GM18861 (cell line): ENCODE measurements around the gene MYRIP.
A peak's percentile ranks its signal among the peaks of the same experiment; 100 is the strongest.
"Not testable (repeated sequence)": the region's sequence is repeated elsewhere in the genome, so short reads cannot be mapped to it uniquely, and the experiment has no call there.

Experiments used
- ATAC-seq: cut with Tn5 transposase; IDR thresholded peaks from one replicate; pipeline ENCODE4 v1.9.1; 2021; ENCODE audit not compliant: unreplicated experiment

MYRIP gene

DNA sequence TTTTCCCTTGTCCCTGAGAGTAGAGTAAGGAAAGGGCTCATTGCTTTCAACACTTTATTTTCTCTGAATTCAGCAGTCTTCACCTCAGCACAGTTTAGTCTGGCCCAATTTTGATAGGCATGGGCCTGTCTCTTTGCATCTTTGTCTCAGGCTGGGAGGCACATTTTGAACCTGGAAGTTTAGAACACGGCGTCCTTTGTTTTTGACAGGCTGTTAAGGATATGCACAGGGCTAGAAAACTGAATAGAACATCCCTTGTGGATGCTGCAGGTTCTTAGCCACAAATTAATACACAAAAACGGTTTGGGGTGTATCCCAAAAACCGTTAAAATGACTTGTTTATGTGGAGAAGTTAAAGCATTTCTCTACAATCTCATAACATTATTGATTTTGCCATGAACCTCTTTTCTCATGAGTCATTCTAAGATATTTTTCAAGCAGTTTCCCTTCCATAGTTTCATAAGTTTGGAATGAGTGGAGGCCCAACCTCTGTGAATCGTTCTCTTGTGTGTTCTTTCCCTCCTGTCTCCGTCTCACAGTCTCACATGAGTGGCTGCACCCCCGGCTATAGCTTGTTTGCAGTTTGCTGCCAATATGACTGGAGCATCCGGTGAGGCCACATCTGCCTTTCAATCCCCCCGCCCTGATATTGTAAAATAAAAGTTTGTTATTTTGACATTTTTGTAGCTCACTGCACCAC is 307.2 kb downstream of the MYRIP start:
- no peak for ATAC-seq

DNA sequence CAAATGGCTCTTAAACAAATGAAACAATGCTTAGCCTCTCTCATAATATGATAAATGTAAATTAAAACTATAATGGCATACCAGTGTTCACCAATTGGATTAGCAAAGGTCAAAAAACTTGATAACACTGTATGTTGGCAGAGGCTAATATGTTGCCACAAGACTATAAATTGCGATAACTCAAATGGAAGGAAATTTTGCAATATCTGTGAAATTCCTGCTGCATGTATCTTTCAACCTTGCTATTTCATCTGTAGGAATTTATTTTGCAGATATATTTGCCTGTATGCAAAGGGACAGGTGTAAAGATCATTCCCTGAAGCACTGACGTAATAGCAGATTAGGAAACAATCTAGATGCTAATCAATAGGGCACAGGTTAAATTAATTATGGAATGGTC is 308.7 kb downstream of the MYRIP start:
- ATAC-seq, result no peak

DNA sequence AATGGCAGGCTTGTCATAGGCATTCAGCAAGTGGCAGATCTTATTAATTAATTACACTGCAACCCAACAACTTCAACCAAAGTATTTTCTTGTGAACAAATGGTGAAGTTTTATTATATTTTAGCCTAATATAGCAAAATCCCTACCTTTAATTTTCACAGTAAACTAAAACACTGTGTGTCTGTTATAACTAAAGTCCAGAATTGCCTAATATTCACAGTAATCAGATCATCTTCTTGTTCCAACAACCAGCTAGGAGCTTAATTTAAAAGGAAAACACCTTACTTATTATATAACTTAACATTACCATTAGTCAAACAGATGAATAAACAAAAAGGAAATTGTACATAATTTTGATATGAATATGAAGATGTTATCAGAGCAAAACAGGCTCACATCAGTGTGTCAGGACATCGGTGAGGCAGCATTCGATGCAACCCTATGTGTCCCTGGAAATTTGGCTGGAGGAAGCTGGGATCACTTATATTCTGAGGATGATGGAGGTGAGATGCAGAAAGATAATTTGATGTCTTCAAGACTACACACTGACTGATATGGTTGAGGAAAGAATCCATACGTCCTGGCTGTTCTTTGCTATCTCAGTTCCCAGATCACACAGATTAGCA is 310.8 kb downstream of the MYRIP start:
- ATAC-seq, result no peak

DNA sequence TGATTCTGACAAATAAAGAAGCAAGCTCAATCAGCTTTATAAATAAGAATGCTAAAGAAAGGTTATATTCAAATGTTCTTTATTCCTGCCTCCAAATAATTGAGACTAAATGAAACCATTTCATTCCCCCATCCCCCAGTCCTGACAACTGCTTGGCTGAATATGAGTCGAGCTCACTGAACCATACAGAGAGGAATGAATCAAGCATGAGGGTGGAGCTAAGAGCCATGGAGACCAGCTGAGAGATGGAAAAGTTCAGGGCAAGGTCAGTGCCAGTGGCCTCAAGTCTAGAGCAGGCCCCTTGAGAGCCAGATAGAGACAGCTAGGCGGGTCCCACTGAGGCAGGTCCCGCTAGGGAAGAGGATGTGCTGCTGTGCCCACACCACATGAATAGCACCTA is 311.4 kb downstream of the MYRIP start:
- ATAC-seq, result no peak

DNA sequence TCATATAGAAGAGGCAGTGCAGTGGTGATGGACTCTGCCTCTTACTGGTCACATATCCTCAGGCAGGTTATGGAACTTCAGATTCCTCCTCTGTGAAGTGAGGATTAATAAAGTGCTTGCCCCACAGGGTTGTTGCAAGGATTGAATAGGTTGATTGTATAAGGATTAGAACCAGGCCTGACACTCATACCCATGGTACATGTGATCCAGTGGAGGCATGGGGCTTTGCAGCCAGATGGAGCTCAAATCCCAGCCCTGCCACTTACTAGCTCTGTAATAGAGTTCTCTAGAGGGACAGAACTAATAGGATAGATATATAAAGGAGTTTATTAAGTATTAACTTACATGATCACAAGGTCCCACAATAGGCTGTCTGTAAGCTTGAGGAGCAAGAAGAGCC is 315.5 kb downstream of the MYRIP start:
- ATAC-seq, result no peak

DNA sequence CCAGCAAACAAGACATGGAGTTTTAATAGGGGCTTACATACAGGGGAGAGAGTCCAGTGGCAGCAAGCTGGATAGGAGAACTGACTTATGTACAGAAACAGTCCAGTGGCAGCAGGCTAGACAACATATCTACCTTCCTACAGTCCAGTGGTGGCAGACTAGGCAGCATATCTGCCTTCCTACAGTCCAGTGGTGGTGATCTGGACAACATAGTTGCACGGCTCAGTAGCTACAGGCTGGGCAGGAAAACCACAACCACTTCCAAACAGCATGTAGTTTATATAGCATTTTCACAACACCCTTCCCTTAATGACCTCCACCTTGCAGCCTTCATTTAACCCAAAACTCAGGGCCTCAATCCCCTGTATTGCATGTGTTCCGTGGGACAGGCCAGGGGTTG is 318.8 kb downstream of the MYRIP start:
- no peak for ATAC-seq

DNA sequence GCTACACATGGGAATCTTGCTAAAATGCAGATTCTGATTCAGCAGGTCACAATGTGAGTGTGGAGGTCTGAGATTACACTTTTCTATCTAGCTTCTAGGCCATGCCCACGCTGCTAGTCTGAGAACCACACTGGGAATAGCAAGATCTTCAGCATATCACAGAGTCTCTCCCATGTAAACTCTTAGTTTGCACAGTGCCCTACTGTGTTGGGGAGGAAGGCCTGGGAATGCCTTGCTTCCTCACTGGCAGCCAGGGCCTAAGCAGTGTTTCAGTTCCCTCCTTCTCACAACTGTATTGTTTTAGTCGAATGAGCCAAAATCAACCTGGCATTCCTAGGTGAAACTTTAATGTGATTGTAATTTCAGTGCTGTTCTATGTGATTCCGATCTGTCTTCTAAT is 320.1 kb downstream of the MYRIP start:
- no peak for ATAC-seq

DNA sequence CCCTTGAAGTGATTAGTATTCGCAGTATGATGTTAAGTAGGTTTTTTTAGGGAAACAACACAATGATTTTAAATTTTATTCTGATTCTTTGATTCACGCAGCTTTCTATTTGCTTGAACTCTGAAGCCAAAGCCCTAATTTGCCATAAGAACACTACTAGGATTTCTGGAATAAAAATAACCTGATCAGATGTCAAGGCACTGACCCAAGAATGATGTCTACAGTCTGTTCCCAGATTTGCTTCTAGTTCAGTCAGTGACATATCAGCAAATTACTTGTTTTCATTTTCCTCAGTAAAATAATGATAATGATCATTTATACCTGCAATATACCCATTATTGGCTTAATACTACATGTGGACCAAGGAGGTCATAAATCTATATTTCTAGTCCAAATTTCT is 320.6 kb downstream of the MYRIP start:
- no peak for ATAC-seq

DNA sequence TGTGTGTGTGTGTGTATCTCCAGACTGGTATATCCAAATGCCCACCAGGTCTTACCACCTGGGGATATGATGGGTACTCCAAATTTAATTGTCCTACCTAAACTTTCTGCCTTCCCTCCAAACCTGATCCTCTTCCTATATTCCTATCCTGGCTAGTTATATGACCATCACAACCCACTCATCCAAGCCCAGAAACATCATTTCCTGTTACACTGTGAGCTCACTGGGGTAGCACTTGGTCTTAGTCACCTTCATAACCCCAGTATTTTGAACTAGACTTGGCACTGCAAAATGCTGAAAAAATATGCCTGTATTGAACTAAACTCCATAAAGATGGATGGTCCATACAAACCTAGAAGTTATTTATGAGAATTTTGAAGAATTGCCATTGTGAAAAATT is 321.3 kb downstream of the MYRIP start:
- no peak for ATAC-seq

DNA sequence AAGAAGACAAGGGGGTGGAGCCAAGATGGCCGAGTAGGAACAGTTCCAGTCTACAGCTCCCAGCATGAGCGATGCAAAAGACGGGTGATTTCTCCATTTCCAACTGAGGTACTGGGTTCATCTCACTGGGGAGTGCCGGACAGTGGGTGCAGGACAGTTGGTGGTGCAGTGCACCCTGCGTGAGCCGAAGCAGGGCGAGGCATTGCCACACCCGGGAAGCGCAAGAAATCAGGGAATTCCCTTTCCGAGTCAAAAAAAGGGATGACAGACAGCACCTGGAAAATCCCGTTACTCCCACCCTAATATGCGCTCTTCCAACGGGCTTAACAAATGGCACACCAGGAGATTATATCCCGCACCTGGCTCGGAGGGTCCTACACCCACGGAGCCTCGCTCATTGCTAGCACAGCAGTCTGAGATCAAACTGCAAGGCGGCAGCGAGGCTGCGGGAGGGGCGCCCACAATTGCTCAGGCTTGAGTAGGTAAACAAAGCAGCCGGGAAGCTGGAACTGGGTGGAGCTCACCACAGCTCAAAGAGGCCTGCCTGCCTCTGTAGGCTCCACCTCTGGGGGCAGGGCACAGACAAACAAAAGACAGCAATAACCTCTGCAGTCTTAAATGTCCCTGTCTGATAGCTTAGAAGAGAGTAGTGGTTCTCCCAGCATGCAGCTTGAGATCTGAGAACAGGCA is 324.6 kb downstream of the MYRIP start:
- not testable (repeated sequence) for ATAC-seq

DNA sequence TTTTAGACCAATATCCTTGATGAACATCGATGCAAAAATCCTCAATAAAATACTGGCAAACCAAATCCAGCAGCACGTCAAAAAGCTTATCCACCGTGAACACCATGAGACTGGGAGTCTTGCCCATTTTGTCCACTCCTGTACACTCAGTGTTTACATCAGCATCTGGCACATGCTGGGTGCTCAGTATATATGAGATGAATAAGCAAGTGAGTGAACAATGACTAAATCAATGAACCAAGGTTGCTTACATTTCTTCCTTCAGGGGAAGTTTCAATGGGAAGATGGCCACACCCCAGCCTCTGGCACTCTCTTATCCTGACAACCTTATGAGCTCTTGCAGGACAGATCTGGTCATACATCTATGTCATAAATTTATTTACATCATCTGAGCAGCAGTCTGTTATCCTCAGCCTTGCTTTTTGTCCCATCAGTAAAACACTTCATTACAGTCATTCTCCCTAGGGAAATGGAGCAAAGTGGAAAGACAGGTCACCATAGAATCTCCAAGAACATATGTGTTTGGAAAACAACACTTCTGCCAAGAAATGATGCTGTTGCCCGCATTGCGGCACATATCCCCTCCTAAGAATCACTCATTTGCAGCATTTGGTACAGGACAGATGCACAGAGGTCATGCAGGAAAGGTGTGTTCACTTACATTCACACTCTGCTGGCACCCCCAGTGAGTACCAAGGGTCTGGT is 328.3 kb downstream of the MYRIP start:
- ATAC-seq, result no peak

DNA sequence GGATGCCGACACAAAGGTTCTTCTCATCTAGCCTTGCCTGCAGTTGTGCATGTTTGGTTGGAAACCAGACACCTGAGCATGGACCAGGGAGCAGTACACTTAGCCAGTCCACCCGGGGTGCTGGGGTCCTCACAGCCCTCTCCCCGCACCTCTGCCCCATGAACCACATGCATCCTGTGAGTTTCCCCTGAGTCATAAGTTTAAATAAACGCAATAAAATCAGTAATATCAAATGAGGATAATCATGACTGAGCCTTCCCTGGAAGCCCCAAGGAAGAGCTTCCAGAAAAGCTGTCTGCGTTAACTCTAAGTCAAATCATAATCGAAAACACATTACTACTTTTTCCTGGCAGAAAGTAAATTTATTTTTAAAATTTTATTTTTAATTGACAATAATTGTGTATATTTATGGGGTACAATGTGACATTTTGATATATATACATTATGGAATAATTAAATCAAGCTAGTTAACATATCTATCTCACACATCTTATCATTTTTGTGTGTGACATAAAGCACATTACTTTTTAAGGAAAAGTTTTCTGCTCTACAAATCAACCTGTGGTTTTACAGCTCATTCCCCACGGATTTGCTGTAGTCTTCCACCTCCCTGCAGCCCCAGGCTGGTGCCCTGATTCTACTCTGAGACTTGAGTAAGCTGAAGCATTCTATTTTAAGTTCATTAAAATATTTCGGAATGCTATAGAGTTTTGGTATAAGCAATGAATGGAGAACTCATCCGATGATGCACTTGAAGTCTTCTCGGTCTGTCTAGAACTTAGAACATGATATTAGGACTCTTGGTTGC is 334.1 kb downstream of the MYRIP start:
- no peak for ATAC-seq

DNA sequence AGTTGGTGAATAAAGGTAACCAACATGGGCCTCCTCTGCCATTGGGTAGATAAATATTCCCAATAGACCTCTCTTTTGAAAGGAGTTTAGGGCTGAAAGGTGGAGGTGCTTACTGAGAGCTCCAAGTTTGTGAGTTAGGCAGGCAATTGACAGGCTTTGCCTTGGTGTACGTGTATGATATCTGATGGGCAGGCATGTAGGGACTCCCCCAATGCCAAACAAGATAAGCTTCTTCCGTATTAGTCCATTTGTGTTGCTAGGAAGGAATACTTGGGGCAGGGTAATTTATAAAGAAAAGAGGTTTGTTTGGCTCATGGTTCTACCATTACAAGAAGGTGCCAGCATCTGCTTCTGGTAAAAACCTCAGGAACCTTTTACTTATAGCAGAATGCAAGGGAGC is 339.4 kb downstream of the MYRIP start:
- ATAC-seq, result no peak

DNA sequence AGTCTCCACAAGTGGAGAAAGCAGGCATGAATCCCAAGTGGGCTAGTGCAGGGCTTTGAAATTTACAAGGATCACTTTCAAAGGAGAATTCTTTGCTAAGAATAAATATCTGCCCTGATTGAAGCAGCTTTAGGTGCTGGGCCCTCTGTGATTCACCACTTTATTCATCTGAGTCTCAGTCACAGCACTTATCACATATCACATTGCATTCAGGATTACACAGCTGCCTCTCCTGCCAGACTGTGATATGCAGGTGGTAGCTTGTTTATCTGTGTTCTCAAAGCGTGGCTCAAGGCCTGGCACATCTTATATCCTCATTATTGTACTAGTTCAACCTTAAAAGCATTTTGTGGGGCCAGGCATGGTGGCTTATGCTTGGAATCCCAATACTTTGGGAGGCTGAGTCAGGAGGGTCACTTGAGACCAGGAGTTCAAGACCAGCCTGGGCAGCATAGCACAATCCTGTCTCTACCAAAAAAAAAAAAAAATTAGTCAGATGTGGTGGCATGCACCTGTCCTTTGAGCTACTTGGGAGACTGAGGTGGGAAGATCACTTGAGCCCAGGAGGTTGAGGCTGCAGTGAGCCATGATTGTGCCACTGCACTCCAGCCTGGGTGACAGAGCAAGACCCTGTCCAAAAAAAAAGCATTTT is 343.2 kb downstream of the MYRIP start:
- no peak for ATAC-seq

DNA sequence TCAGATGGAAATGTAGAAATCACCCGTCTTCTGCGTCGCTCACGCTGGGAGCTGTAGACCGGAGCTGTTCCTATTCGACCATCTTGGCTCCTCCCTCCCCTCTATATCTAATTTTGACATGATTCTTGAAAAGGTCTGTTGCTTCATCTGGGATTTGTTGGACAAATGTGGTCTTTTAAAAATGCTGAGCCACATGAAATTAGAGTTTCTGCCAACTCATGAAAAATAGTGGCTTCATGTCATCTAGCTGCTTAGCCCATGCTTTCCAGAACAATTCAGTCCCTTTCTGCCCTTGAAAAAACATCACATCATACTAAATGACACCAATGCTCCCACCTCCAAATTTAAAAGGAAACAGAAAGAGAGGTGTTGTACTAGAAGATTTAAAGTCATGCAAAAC is 351.5 kb downstream of the MYRIP start:
- ATAC-seq, result no peak

DNA sequence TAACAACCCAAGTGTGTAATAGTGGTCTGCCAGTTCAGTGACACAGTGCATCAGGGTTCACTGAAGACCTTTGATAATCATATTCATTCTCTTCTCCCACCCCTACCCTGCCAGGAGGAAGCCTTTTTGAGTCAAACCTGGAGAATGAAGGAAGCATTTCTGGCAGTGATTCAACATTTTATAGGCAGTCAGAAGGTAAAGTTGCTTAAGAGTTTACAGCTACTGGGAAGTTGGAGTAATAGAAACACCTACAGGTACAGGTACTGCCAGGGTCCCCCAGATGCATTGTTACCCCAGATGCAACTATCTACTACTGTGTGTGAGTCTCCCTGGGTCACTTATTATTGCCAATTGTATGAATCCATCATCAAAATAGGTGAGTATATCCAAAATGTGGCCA is 353.2 kb downstream of the MYRIP start:
- no peak for ATAC-seq

DNA sequence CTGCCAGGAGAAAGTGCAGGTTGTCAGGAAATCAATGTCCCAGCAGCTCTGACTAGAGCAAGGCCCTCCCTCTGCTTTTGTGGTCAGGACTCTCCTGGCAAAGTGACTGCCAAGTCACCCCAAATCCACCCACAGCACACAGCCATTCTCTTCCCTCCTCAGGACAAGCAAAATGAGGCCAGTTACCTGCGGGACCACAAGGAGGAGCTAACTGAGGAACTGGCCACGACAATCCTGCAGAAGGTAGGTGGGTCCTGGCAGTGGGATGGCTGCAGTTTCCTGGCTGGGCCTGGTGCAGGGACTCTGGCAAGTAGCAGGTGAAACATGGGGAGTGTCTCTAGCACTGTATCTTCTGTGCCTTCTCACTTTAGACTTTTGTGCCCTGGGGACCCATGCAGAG is 357.6 kb downstream of the MYRIP start:
- no peak for ATAC-seq

DNA sequence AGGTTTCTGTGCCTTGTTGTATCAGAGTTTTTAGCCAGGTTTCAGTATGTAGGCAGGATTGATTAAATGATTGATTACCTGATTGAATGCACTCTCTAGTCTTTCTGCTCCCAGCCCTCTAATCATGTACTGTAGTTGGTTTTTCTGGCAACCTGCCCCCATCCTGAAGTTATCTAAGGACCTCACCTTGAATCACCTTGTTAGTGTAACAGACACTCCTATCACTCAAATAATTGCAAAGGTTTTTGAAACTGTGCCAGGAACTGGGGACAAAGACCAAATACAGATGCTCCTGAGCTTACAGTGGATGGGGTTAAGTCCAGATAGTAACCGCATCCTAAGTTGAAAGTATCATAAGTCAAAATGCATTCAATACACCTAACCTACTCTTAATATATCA is 358.5 kb downstream of the MYRIP start:
- no peak for ATAC-seq

DNA sequence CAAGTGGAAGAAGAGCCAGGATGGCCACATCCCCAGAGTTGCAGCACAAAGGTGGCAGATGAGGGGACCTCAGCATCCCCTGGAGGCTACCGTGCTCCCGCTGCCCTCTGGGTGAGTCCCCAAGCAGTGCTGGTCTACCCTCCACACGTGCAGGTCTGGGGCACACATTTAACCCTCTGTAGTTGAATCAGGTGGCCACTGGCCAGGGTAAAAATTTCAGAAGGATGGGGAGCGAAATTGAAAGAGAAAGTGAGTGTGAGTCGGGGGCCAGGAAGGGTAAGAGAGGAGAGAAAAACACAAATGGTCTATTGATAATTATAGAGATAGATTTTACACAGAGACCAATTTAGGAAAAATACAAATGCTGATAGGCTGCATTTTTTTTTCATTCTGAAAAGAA is 360.6 kb downstream of the MYRIP start:
- ATAC-seq, result peak; percentile 34

DNA sequence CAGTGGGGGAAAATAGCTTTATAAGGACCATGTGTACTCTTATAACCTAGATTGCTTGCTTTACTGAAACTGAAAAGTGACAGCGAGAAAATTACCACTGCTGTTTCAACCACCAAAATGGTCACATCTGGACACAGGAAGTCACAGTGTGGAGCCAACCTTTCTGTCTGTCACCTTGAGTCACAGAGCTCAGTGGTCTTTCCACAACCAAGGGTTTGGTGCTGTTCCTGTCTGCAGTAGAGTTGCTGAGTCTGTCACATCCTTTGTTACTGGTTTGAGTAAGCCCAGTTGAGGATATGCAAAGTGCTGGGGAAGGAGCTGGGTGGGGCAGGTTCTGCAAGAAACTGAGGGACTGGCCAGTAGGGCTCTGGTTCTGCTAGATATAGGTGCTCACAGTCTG is 361.0 kb downstream of the MYRIP start:
- peak; percentile 97 for ATAC-seq

DNA sequence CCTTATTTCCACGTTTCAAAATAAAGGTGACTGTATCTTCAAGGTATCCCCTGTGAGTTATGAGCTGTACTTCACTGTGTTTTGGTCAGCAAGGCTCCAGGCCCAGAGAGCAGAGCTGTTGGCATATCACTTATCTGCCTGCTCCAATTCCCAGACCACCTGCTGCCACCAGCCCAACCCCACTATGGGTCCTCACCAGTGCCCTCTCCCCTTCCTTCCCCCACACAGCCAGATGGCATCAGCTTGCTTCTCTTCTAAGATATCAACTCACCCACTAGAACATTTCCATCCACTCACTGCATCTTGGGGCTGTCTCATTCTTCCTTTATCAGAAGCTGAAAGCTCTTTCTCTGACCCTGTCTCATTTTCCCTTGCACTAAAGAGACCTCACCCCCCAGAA is 363.2 kb downstream of the MYRIP start:
- ATAC-seq, result no peak
